Activated T-cell treated with anti-CD3 and anti-CD28 coated beads, Interleukin-2, amount 50 U/mL, for 48 hours (primary cell): ENCODE measurements around the gene WWC2.
"Not testable (repeated sequence)": the region's sequence is repeated elsewhere in the genome, so short reads cannot be mapped to it uniquely, and the experiment has no call there.

Source experiments
- DNase-seq, 2 experiments: peaks; one replicate each; pipeline ENCODE4 v3.0.0-alpha.2; 2020

WWC2 gene

GRCh38 chr4:183175631-183176232 is 76.7 kb downstream of the WWC2 start:
- no peak for DNase-seq

- DNase-seq = no peak
Observed at GRCh38 chr4:183177001-183177400, 77.9 kb downstream of the WWC2 start.

- no peak for DNase-seq
Observed at GRCh38 chr4:183178201-183178600, 79.1 kb downstream of the WWC2 start.

- DNase-seq = no peak
Observed at GRCh38 chr4:183180096-183180495, 81.0 kb downstream of the WWC2 start.

- DNase-seq = no peak
Observed at GRCh38 chr4:183180621-183181020, 81.6 kb downstream of the WWC2 start.

- DNase-seq = no peak
Observed at GRCh38 chr4:183181081-183181480, 82.0 kb downstream of the WWC2 start.

- DNase-seq = peak; percentile 37 to 40
Observed at GRCh38 chr4:183182873-183183725, 84.0 kb downstream of the WWC2 start.

- DNase-seq = no peak
Observed at GRCh38 chr4:183183906-183184535, 85.0 kb downstream of the WWC2 start.

GRCh38 chr4:183185018-183185417 is 86.0 kb downstream of the WWC2 start:
- no peak for DNase-seq

GRCh38 chr4:183185559-183185958 is 86.5 kb downstream of the WWC2 start:
- no peak for DNase-seq

GRCh38 chr4:183186813-183187212 is 87.8 kb downstream of the WWC2 start:
- no peak for DNase-seq

- no peak for DNase-seq
Observed at GRCh38 chr4:183190900-183191527, 92.0 kb downstream of the WWC2 start.

- DNase-seq = no peak
Observed at GRCh38 chr4:183191630-183192029, 92.6 kb downstream of the WWC2 start.

GRCh38 chr4:183192571-183192970 is 93.5 kb downstream of the WWC2 start:
- no peak for DNase-seq

- not testable (repeated sequence) for DNase-seq
Observed at GRCh38 chr4:183193730-183194338, 94.8 kb downstream of the WWC2 start.

- DNase-seq = no peak
Observed at GRCh38 chr4:183195534-183195933, 96.5 kb downstream of the WWC2 start.

GRCh38 chr4:183197140-183197539 is 98.1 kb downstream of the WWC2 start:
- no peak for DNase-seq

- DNase-seq = no peak
Observed at GRCh38 chr4:183200453-183200852, 101.4 kb downstream of the WWC2 start.

- no peak for DNase-seq
Observed at GRCh38 chr4:183201331-183201730, 102.3 kb downstream of the WWC2 start.

- no peak for DNase-seq
Observed at GRCh38 chr4:183202523-183202922, 103.5 kb downstream of the WWC2 start.

- DNase-seq = no peak
Observed at GRCh38 chr4:183204793-183205192, 105.7 kb downstream of the WWC2 start.

GRCh38 chr4:183205193-183205592 is 106.1 kb downstream of the WWC2 start:
- no peak for DNase-seq

- no peak for DNase-seq
Observed at GRCh38 chr4:183205709-183206108, 106.7 kb downstream of the WWC2 start.
